C4-2B (cell line): ENCODE results near the gene STARD6.

Experiments
- CTCF ChIP-seq: fragments of 450-650 bp; conservative IDR thresholded peaks from 2 replicates; pipeline ENCODE4 v1.5.1; 2017; ENCODE audit warnings: mild to moderate bottlenecking
- ZFX ChIP-seq: fragments of 450-650 bp; IDR thresholded peaks from 2 replicates; pipeline ENCODE4 v1.6.1; 2017

- TF ChIP-seq CTCF: no peak
- TF ChIP-seq ZFX: no peak
Measured at GRCh38 chr18:54277899-54278298, 79.8 kb downstream of the STARD6 start.
